GM12801 (cell line): ENCODE measurements around the gene CCDC148.

ENCODE experiments used
- TF ChIP-seq, protein P1 (sequence below): IDR thresholded peaks from one replicate; pipeline ENCODE4 v1.5.1; 2011; ENCODE audit warnings: control low read depth; ENCODE audit not compliant: insufficient read length; ENCODE audit errors: extremely low read depth

Gene CCDC148

DNA sequence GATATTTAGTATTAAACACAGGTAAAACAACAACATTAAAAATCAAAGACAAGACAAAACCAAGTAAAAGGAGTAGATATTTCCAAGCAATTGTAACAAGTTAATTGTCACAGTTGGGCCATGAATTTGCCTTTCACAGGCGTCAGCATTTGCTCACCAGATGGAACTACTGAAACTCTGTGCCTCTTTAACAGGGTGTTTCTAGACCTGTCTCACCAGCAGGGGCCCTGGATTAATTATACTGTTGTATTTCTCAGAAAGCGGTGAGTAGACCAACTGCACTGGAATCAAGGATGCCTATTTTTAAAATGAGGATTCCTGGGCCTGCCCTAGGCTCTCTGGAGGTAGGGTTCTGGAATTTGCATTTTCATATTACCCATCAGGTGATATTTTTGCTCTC is 262.3 kb downstream of the CCDC148 start:
- TF ChIP-seq, protein P1, sequence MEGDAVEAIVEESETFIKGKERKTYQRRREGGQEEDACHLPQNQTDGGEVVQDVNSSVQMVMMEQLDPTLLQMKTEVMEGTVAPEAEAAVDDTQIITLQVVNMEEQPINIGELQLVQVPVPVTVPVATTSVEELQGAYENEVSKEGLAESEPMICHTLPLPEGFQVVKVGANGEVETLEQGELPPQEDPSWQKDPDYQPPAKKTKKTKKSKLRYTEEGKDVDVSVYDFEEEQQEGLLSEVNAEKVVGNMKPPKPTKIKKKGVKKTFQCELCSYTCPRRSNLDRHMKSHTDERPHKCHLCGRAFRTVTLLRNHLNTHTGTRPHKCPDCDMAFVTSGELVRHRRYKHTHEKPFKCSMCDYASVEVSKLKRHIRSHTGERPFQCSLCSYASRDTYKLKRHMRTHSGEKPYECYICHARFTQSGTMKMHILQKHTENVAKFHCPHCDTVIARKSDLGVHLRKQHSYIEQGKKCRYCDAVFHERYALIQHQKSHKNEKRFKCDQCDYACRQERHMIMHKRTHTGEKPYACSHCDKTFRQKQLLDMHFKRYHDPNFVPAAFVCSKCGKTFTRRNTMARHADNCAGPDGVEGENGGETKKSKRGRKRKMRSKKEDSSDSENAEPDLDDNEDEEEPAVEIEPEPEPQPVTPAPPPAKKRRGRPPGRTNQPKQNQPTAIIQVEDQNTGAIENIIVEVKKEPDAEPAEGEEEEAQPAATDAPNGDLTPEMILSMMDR = no peak

DNA sequence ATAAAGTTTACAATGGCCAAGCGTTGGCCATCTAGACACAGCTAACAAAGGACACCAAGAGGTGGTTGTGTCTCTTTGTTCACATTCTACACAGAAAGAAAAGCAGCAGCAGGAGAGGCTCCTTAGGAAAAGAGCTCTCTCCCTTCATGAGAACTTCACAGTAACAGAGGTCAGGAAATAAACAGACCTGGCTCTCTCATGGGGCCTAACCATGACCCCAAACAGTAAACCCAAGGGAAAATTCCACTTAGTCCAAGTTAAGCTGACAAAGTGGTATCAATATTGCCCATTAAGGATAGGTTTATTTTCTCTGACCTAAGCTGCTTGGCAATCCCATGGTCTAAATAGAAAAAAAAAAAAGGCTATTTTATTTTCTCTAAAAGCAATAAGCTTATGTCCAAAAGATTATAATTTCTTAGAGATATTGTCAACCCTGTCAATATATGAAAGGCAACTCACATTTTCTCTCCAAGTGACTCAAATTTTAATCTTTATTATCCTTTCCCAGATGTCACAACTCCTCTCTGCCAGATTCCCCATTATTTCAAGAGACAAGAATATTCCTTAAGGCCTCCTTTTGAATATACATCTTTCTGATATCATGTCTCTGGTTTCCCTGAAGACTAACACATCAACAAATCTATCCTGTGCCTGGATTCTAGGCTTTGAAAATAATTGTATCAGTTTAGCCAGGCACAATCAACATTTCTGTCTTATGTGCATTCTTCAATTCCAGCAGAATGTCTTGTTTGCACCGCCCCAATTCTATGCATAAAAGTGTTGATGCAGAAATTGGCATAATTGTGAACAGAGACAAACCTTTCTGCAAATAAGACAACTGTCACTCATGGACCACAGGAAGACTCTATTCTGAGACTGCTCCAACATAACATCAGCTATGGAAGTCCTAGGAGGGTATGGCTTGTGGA is 263.8 kb downstream of the CCDC148 start:
- TF ChIP-seq, protein P1 = no peak

DNA sequence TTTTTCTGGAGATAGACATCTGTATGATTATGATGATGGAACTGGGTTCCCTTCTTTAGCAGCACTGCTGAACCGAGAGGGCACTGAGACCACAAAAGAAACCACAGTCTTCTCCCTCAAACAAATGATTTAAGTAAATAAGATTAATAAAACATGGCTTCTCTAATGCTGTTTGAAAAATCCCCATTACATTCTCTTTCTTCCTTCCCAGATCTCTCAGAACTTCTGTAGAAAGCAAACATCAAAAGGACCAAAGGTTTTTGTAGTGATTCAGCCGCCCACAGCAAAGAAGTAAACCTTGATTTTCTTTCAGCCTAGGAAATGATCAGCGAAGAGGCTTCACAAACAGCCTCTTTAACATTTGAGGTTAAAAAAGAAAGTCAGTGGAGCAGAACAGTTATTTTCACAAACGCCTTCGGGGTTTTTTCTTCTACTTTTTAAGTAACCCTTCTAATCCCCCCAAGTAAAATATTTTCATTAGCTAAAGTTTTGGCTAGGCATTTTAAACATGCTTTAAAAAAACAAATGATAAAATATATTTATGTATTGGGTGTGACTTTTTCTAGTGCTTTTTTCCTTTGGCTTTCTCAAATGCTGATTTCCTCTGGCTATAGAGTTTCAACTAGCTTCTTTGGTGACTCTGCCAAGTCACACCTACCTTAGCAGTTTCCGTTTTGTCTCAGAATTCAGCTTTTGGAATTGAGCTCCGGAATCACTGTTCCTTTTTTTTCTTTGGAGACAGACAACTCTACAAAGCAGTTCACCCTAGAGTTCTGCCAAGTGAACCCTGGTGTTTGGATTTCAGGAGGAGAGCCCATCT is 265.3 kb downstream of the CCDC148 start:
- TF ChIP-seq, protein P1 = no peak

DNA sequence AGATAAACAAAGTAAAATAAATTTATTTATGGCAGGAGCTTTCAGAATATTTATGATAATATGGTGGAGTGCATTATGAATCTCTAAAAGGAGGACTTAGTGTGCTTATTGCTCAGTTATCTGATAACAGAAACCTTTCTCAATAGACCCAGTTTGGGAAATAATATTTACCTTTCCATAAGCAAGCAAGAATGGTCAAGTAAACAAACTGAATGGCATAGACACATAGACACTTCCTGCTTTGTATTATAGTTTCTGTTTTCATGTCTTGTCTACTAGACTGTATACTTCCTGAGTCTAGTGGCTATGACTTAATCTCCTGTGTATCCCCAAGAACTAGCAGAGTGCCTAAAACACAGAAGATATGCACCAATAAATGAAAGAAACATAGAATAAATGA is 267.0 kb downstream of the CCDC148 start:
- TF ChIP-seq, protein P1 = no peak

DNA sequence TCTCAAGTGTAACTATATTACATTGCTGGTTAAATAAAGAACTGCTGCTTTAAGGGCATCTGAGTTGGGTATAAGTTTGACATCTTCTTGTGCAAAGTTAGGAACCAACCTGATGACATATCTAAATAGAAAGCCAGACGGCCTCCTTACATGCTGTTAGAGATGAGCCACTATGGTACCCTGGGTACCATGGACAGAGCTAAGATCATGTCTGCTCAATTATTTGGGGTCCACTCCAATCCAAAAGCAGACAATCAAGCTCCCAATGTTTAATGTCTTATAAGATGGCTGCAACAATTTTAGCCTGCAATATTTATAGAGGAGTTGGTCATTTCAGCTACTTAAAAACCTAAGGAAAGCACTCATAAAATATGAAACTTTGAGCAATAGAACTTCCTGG is 268.6 kb downstream of the CCDC148 start:
- TF ChIP-seq, protein P1 = no peak

DNA sequence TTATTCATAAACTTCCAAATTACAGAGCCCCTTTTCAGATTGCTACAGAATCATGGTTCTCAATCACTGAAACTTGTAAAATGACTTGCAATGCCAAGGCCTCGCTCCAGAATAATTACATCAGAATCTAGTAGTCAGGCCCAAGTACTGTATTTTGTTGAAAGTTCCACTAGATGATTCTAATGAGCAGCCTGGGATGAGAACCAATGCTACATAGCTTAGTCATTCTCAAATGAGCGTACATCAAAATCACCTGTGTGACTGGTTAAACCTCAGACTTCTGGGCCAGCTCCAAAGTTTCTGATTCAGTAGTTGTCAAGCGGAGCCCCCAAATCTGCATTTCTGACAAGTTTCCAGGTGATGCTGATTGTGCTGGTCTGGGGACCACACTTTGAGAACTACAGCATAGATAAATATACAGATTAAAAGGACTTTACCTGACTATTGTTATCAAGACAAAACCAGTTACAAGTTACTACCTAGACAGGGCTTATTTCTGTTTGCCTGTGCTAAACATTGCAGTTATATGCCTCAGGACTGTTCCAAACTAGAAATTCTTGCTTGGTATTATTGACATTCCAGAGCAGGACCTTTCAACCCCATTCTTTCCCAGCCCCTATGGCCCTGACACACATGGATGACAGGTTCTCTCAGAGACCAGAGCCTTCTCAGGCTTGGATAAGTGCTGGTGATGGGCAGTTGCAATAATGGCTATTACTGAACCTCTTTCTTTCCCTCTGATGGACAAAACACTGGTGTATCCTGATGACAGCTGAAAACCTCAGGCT is 271.8 kb downstream of the CCDC148 start:
- TF ChIP-seq, protein P1 = no peak

GRCh38 chr2:158184001-158184400 is 272.6 kb downstream of the CCDC148 start:
- TF ChIP-seq, protein P1 = no peak
